GM19324 (cell line): ENCODE results near the gene KEL.
"Not testable (repeated sequence)": the region's sequence is repeated elsewhere in the genome, so short reads cannot be mapped to it uniquely, and the experiment has no call there.

Experiments
- ATAC-seq: cut with Tn5 transposase; IDR thresholded peaks from one replicate; pipeline ENCODE4 v1.9.1; 2021; ENCODE audit warnings: mild to moderate bottlenecking, moderate library complexity; ENCODE audit not compliant: unreplicated experiment, low FRiP score

The KEL gene, protein sequence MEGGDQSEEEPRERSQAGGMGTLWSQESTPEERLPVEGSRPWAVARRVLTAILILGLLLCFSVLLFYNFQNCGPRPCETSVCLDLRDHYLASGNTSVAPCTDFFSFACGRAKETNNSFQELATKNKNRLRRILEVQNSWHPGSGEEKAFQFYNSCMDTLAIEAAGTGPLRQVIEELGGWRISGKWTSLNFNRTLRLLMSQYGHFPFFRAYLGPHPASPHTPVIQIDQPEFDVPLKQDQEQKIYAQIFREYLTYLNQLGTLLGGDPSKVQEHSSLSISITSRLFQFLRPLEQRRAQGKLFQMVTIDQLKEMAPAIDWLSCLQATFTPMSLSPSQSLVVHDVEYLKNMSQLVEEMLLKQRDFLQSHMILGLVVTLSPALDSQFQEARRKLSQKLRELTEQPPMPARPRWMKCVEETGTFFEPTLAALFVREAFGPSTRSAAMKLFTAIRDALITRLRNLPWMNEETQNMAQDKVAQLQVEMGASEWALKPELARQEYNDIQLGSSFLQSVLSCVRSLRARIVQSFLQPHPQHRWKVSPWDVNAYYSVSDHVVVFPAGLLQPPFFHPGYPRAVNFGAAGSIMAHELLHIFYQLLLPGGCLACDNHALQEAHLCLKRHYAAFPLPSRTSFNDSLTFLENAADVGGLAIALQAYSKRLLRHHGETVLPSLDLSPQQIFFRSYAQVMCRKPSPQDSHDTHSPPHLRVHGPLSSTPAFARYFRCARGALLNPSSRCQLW

DNA sequence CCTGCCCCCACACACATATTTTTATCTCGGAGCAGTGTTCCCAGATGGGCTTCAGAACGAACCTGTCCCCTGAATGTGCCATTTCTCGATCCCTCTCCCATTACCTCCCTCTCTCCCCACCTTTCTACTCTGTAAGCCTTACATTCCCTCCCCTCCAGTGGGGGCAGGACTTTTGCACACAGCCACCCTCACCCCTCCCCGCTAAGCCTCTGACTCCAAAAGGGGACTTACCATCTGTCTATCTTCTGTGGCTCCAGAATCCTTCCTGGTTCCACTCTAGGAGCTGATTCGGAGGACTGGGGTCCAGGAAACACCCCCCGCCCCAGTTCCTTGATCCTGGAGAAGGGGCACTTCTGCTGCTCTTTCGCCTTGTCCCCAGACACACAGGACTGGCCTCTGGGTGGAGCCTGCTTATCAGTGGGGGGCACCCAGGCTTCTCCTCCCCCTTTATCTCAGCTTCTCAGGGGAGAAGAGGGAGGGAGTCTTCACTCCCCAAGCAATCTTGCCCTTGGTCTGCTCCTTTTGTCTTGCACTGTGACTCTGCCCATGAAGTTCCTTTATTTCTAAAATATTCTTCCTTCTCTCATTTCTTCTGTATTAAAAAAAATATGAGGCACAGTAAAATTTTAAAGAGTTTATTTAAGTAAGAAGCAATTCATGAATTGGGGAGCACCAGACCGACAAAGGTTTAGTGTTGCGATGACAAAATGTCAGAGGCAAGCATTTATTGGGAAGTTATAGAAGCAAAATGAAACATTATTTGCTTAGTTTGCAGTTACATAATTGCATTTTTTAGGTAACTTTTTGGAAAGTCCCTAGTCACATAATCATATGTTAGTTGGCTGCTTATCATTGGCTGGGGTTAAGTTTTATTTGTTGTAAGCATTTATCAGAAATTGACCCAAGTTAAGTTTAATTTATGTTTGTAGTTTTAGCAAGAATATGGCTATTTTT is at the start of gene KEL:
TSS of gene KEL (minus strand) at position 391 of the 954 bp plus-strand sequence. CDS start at position 234, 157 bp downstream.
- no peak for ATAC-seq

GRCh38 chr7:143008007-143008901 is 46.1 kb upstream of the KEL start:
- peak; percentile 81 for ATAC-seq

DNA sequence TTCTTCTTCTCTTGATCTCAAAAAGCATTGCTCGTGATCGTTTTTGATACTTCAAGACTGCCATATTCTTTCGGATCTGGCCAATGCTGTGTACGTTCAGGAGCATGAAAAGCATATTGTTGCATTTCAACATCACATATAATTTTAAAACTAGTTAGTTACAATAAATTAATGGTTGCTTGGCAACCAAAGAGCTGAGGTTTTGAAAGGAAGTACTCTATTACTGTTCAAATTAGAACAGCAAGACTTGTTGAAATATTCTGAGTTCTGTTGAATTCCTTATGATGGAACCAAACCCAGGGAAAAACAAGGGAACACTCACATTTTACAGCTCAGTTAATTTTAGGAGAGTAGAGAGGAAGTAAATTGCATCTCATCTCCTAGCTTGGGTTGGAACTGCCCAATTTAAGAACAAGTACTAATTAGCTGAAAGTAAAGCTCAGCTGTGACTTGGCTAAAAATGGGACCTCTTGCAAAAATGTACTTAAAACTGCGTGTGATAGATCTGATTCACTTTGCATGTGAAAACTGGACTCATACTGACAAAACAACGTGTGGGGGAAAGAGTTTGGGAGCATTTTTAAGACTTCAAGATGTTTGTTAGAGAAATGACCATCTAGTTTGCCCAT is 43.6 kb upstream of the KEL start:
- no peak for ATAC-seq

DNA sequence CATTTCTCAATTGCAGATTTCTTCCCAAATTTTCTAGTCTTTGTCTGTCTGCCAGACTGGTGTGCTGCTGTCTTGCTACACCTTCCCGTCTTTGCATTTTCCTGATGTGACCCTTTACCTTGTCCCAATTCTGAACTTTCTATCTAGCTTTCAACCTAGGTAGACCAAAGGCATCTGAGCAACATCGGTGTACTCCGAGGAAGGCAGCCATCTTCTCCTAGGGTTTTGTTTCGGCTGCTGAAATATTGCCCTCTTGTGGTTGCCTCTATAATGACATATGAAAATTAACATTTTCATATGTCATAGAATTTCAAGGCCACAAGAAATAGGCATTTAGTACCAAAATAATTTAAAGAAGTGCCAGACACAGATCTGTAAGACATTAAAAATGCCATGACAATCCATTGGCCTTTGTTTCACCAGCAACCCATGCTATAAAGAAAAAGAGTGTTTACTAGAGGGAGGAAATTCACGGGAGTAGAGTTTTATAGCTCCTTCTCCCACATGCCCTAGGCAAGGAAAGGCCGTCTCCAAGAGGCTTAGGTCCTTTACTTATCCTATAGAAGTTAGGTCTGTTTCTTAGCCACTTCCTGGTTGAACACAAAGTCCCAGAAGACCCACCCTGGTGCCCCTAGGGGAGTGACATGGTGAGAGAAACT is 41.4 kb upstream of the KEL start:
- no peak for ATAC-seq

DNA sequence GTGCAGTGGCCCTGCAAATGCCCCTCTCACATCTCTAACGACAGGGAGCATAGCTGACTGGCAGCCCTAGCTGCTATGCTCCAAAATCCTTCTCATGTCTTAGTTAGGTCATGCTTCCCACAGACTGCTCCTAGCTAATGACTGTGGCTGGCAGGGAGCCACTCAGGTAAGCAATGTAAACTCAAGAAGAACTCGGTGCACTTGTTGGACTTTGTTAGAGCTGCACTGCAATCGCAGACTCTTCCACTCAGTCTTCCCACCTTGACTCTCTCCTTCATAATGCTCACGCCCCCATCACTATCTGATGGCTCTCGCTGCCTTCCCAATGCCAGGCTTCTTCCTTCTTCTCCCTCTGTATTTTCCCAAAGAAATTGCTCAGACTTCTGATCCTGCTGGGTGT is 40.7 kb upstream of the KEL start:
- no peak for ATAC-seq

DNA sequence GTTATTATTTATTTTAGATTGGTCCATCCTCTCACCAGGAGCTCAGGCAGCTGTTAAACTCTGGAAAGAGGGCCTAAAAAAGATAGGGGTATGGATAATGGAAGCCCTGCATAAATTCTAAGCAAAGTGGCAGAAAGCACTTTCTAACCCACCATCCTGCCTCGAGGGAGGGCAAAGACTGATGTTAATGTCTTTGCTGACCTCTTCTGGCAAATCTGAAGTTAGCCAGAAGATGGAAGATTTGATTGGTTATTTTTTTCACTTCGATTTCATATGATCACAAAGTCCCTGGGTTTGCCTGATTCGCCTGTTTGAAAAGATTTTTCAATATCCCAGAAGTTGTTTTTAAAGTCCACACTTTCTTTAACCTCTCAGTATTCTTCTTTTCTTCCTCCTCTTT is 39.9 kb upstream of the KEL start:
- ATAC-seq: no peak

DNA sequence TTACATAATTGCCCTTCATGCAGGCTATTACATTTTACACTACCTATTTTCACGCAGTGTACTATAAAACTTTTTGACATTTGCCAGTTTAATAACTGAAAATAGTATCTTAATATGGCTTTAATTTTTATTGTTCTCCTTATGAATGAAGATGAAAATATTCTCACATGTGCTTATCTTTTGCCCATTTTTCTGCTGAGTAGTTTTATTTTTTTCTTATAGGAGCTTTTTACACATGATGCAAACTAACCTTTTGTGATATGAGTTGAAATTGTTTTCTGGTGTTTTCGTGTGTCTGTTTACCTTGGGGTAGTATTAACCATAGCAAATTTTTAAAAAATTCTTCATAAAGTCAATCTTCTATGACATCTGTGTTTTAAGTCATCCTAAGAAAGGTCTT is 38.5 kb upstream of the KEL start:
- ATAC-seq: no peak

DNA sequence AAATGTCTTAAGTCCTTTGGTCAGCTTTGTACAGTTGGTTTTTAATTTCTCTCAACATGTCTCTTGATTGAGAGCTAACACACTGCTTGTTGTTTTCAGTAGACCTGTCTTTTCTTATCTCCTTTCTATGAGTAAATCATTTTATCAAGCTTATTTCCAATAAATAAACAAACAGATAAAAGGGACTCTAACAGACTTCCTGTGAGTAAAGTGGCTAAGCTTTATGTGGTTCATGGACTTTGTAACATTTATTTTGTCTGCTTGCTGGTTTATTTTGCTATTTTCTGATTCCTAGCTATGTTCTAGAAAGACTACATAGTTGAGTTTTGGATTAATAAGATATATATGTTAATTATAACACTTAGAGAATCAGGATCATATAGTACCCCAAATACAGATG is 37.6 kb upstream of the KEL start:
- ATAC-seq: no peak

DNA sequence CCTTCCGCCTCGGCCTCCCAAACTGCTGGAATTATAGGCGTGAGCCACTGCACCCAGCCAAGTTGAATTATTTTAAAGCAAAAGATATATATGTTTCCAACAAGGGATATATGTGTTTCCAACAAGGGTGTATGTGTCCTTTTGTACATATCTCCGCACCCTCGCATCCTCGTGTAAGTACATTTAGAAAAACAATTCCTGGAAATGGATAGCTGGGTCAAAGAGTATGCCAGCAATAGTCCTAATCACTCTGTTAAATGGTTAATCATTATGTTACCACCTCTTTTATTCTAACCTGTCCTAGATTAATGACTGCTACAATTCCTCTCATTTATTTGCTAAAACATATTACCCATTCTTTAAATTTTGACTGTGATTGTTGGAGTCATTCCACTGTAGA is 36.8 kb upstream of the KEL start:
- ATAC-seq: no peak

- ATAC-seq: no peak
These were observed 35.4 kb upstream of the KEL start for GRCh38 chr7:142997456-142997989.

GRCh38 chr7:142992427-142992826 is 30.3 kb upstream of the KEL start:
- ATAC-seq: no peak

- ATAC-seq: no peak
These were observed 22.1 kb upstream of the KEL start for GRCh38 chr7:142984297-142984696.

DNA sequence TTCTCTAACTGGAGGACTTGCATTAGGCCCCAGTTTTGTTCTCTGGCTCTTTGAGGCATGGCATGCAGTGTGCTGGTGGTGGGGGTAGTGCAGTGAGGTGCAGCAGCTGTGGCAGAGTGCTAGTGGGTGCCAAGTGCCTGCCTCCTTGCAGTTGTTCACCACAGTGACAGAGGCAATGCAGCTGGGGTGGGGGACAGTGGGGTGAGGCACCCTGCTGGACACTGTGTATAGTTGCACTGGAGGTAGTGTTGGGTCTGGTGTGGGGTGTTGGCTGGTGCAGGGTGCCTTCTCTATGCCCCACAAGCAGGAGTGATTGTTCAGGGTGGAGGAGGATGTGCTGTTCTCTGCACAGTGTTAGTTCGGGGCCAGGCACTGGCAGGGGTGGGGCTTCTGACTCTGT is 21.7 kb upstream of the KEL start:
- ATAC-seq: no peak

- not testable (repeated sequence) for ATAC-seq
These were observed 16.2 kb upstream of the KEL start for GRCh38 chr7:142978402-142978801.

DNA sequence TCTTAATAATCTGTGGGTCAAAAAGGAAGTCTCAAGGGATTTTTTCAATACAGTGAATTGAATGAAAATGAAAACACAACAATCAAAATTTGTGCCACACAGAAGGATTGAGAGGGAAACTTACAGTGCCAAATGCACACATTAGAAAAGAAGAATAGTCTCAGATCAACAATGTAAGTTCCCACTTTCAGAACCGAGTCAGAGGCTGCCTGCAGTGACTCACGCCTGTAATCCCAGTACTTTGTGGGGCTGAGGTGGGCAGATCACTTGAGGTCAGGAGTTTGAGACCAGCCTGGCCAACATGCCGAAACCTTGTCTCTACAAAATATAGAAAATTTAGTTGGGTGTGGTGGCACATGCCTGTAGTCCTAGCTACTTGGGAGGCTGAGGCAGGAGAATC is 12.5 kb upstream of the KEL start:
- no peak for ATAC-seq

- ATAC-seq: no peak
These were observed 7.0 kb upstream of the KEL start for GRCh38 chr7:142969183-142969582.

DNA sequence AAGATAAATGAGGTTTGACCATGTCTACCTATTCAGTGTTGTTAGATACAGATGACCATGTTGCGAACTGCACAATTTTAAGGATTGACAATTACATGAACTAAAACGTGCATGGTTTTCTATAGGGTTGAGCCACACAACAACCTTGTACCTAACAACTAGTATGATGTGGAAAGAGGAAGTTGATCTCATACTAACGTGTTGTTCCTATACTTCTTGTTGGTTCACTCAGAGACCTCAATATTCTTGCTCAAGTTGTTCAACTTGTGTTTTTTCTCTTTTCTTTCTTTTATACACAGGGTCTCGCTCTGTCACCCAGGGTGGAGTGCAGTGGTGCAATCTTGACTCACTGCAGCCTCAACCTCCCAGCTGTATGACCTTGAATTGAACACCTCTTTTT is 6.1 kb upstream of the KEL start:
- no peak for ATAC-seq

DNA sequence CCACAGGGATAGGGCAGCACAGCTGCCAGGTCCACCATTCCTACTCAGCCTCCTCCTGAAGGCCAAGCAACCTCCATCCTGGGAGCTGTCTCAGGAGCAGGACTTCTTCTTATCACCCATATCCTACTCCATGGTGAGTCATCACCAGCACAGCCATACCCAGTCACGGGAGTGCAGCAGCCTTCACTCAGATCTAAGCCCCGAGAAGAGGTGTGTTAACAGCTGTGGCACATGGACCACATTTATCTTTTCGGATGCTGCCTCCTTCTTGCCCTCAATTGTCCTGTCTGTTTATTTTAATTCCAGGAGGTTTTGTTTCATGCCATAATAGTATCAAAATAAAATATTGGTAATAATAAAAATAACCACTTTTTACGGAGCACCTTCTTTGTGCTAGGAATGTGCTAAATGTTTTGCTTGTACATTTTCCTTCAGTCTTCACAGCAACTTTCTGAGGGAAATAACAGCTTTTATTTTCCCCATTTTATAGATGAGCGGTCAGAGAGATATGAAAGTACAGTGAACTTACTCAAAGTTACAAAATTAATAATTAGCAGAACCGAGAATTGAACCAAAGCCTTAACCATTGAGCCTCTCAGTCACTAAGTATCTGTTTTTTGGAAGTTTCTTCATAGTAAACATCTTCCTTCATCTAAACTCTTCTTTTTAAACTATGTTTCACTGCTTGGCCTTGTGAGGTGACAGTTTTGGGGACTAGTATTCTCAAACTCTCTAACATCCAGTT is 2.5 kb upstream of the KEL start:
- no peak for ATAC-seq
